Small intestine (tissue), 7 donors: ENCODE data around the gene CXCR1. TPM values are rescaled to one million over a fixed set of nuclear protein-coding genes. Genes with fewer than 3 reads are reported as not detected.

Experiments
- DNase-seq, 2 donors: peaks; one replicate each; pipeline versions ENCODE4 v3.0.0 to v3.0.0-alpha.2; 2013
- FAIRE-seq: peaks from 2 replicates; lab custom pipeline; 2012; peaks lifted over from hg19 to GRCh38; lab: Jason Lieb, UNC
- H3K27ac ChIP-seq, 3 donors: one replicate each; pipeline ENCODE4 v1.5.1; 2013; ENCODE audit warnings: low read length in 2 of 3, mild to moderate bottlenecking in 2 of 3, control low read depth in 1 of 3, inconsistent platforms in 1 of 3, low read depth in 1 of 3, moderate library complexity in 1 of 3
- H3K27me3 ChIP-seq, 3 donors: one replicate each; pipeline ENCODE4 v1.6.1; 2013; ENCODE audit warnings: low read length in 3 of 3, inconsistent platforms in 1 of 3; ENCODE audit not compliant: control insufficient read depth in 3 of 3, insufficient read depth in 3 of 3
- H3K36me3 ChIP-seq, 3 donors: one replicate each; pipeline ENCODE4 v1.6.1; 2013; ENCODE audit warnings: low read length in 3 of 3, inconsistent platforms in 1 of 3, low read depth in 1 of 3, mild to moderate bottlenecking in 1 of 3, moderate library complexity in 1 of 3; ENCODE audit not compliant: control insufficient read depth in 3 of 3, insufficient read depth in 2 of 3
- H3K4me1 ChIP-seq, 3 donors: one replicate each; pipeline ENCODE4 v1.6.1; 2013; ENCODE audit warnings: low read length in 2 of 3, inconsistent platforms in 1 of 3, low read depth in 1 of 3, mild to moderate bottlenecking in 1 of 3, moderate library complexity in 1 of 3; ENCODE audit not compliant: control insufficient read depth in 3 of 3, insufficient read depth in 2 of 3
- H3K4me3 ChIP-seq, 3 donors: one replicate each; pipeline ENCODE4 v1.5.1; 2013; ENCODE audit warnings: low read length in 3 of 3, control low read depth in 1 of 3, inconsistent platforms in 1 of 3, low read depth in 1 of 3, mild to moderate bottlenecking in 1 of 3, moderate library complexity in 1 of 3
- H3K9me3 ChIP-seq, 2 donors: one replicate each; pipeline ENCODE4 v1.6.1; 2013; ENCODE audit warnings: low read depth in 1 of 2, low read length in 1 of 2; ENCODE audit not compliant: control insufficient read depth in 2 of 2, insufficient read depth in 1 of 2
- WGBS, 3 donors: extraction: QIAGEN DNeasy Blood & Tissue Kit; methylation state at CpG; one replicate each; pipeline ENCODE4 v1.1.7; 2013; 5-methylcytosine and 5-hydroxymethylcytosine counted together
- polyA plus RNA-seq, 4 donors: library from polyadenylated mRNA; stranded (reverse) in 3 of 4; unstranded in 1 of 4; fragments of 200-250 nt in 3 of 4; fragments of 120-200 nt in 1 of 4; gene quantifications; one replicate each; pipeline versions ENCODE4 v1.2.1 to v1.2.3, GENCODE V29; 2013
- donor health status: healthy with polysubstance abuse.
- donor health status: control.
- donor health status: control.
- donor health status: Bipolar disorder and iron deficiency.
- donor health status: healthy.

The CXCR1 gene
- polyA plus RNA-seq, 4 donors = 0.03 to 0.22 TPM; not detected in 2

- H3K4me1 ChIP-seq = no peaks in the 10 kb centered on the region
- WGBS, 3 donors = 12 to 55% (median 33%) methylated on average over 1 of the region's 1 CpG
- no peak for FAIRE-seq
- H3K27me3 ChIP-seq = peaks cover 0 to 3% (median 2%) of the 10 kb centered on the region in 3 donors
- no peak overlapping the region for H3K4me3 ChIP-seq
- no peaks in the 10 kb centered on the region for H3K36me3 ChIP-seq
- no peak for DNase-seq
- no peak overlapping the region for H3K27ac ChIP-seq
- H3K9me3 ChIP-seq = no peaks in the 10 kb centered on the region
Observed at GRCh38 chr2:218152777-218153176, 14.0 kb downstream of the CXCR1 start.

GRCh38 chr2:218152172-218152571, 14.6 kb downstream of the CXCR1 start:
- Histone ChIP-seq H3K4me1 (no peaks in the 10 kb centered on the region), H3K4me3 (no peak overlapping the region), H3K36me3 (no peaks in the 10 kb centered on the region), H3K27ac (no peak overlapping the region), H3K9me3 (no peaks in the 10 kb centered on the region), H3K27me3 (peaks cover 0 to 3% (median 2%) of the 10 kb centered on the region in 3 donors)
- WGBS, 3 donors = 85 to 90% (median 89%) methylated on average over 8 of the region's 8 CpGs
- FAIRE-seq (no peak), DNase-seq (no peak)

- H3K4me1 ChIP-seq = no peaks in the 10 kb centered on the region
- DNase-seq (no peak), FAIRE-seq (no peak)
- H3K9me3 ChIP-seq = no peaks in the 10 kb centered on the region
- H3K4me3 ChIP-seq = no peak overlapping the region
- H3K27ac ChIP-seq = no peak overlapping the region
- WGBS, 3 donors = 72 to 83% (median 75%) methylated on average over 5 of the region's 5 CpGs
- H3K27me3 ChIP-seq = peaks cover 0 to 3% (median 2%) of the 10 kb centered on the region in 3 donors
- no peaks in the 10 kb centered on the region for H3K36me3 ChIP-seq
Observed at GRCh38 chr2:218149848-218150440, 16.8 kb downstream of the CXCR1 start.

GRCh38 chr2:218149098-218149497, 17.7 kb downstream of the CXCR1 start:
- DNase-seq = no peak
- H3K27ac ChIP-seq = no peak overlapping the region
- no peaks in the 10 kb centered on the region for H3K9me3 ChIP-seq
- no peaks in the 10 kb centered on the region for H3K4me1 ChIP-seq
- H3K36me3 ChIP-seq = no peaks in the 10 kb centered on the region
- peaks cover 0 to 3% (median 2%) of the 10 kb centered on the region in 3 donors for H3K27me3 ChIP-seq
- FAIRE-seq = no peak
- no peak overlapping the region for H3K4me3 ChIP-seq
- WGBS, 3 donors = 46 to 59% (median 46%) methylated on average over 5 of the region's 5 CpGs

- H3K4me1 ChIP-seq = no peaks in the 10 kb centered on the region
- H3K4me3 ChIP-seq = no peak overlapping the region
- FAIRE-seq (no peak), DNase-seq (no peak)
- no peaks in the 10 kb centered on the region for H3K9me3 ChIP-seq
- H3K27ac ChIP-seq = peak overlapping the region in 1 of 3 donors; percentile 14
- no peaks in the 10 kb centered on the region for H3K36me3 ChIP-seq
- H3K27me3 ChIP-seq = peaks cover 0 to 3% (median 2%) of the 10 kb centered on the region in 3 donors
Observed at GRCh38 chr2:218146056-218146455, 20.7 kb downstream of the CXCR1 start.

- no peaks in the 10 kb centered on the region for H3K4me1 ChIP-seq
- FAIRE-seq (no peak), DNase-seq (peak in 1 of 2 donors; percentile 7)
- no peaks in the 10 kb centered on the region for H3K9me3 ChIP-seq
- no peaks in the 10 kb centered on the region for H3K36me3 ChIP-seq
- 48 to 56% (median 49%) methylated on average over 3 of the region's 3 CpGs for WGBS, 3 donors
- H3K27ac ChIP-seq = peak overlapping the region in 1 of 3 donors; percentile 14
- H3K27me3 ChIP-seq = peaks cover 0 to 3% (median 2%) of the 10 kb centered on the region in 3 donors
- no peak overlapping the region for H3K4me3 ChIP-seq
Observed at GRCh38 chr2:218145124-218145523, 21.6 kb downstream of the CXCR1 start.

- FAIRE-seq = no peak
- H3K27ac ChIP-seq = no peak overlapping the region
- DNase-seq = no peak
- H3K4me3 ChIP-seq = no peak overlapping the region
- WGBS, 3 donors = 62 to 77% (median 75%) methylated on average over 4 of the region's 4 CpGs
- H3K4me1 ChIP-seq = no peaks in the 10 kb centered on the region
- H3K27me3 ChIP-seq = peaks cover 0 to 13% (median 0%) of the 10 kb centered on the region in 3 donors
- no peaks in the 10 kb centered on the region for H3K36me3 ChIP-seq
- no peaks in the 10 kb centered on the region for H3K9me3 ChIP-seq
Observed at GRCh38 chr2:218138047-218138446, 28.7 kb downstream of the CXCR1 start.

GRCh38 chr2:218137514-218137913, 29.2 kb downstream of the CXCR1 start:
- FAIRE-seq = no peak
- 25 to 58% (median 47%) methylated on average over 3 of the region's 3 CpGs for WGBS, 3 donors

GRCh38 chr2:218130822-218131221, 35.9 kb downstream of the CXCR1 start:
- Histone ChIP-seq H3K27me3 (peaks cover 0 to 4% (median 0%) of the 10 kb centered on the region in 3 donors), H3K4me3 (no peak overlapping the region), H3K27ac (no peak overlapping the region), H3K36me3 (no peaks in the 10 kb centered on the region), H3K4me1 (no peaks in the 10 kb centered on the region), H3K9me3 (no peaks in the 10 kb centered on the region)
- FAIRE-seq (no peak), DNase-seq (no peak)

More at GRCh38 chr2:218137514-218137913, 29.2 kb downstream of the CXCR1 start:
- no peaks in the 10 kb centered on the region for H3K36me3 ChIP-seq
- no peaks in the 10 kb centered on the region for H3K9me3 ChIP-seq
- H3K27ac ChIP-seq = no peak overlapping the region
- no peaks in the 10 kb centered on the region for H3K4me1 ChIP-seq
- no peak for DNase-seq
- no peak overlapping the region for H3K4me3 ChIP-seq
- H3K27me3 ChIP-seq = peaks cover 0 to 12% (median 0%) of the 10 kb centered on the region in 3 donors
